DOHH2 (cell line): Measurements from ENCODE around the gene VPS33B.

Experiments used
- H3F3A ChIP-seq: fragments of 200-600 bp; sonication (generic), shearing (Covaris generic); 2 replicates; pipeline ENCODE4 v1.6.0; 2016; ENCODE audit warnings: antibody characterized with exemption, mild to moderate bottlenecking; ENCODE audit not compliant: control insufficient read depth, insufficient read depth
- H3K27ac ChIP-seq: fragments of 200-600 bp; sonication (generic); 2 replicates; pipeline ENCODE4 v1.5.1; 2014; ENCODE audit warnings: low read depth, mild to moderate bottlenecking, low read length, moderate library complexity
- H3K27me3 ChIP-seq: fragments of 200-600 bp; sonication (generic); 2 replicates; pipeline ENCODE4 v1.6.1; 2014; ENCODE audit warnings: mild to moderate bottlenecking, low read length, mixed read lengths; ENCODE audit not compliant: control insufficient read depth
- H3K36me3 ChIP-seq: fragments of 200-600 bp; sonication (generic); 2 replicates; pipeline ENCODE4 v1.6.1; 2014; ENCODE audit warnings: mild to moderate bottlenecking, low read length, moderate library complexity, mixed read lengths; ENCODE audit not compliant: control insufficient read depth
- H3K4me1 ChIP-seq: fragments of 200-600 bp; sonication (generic); 2 replicates; pipeline ENCODE4 v1.6.1; 2014; ENCODE audit warnings: mild to moderate bottlenecking, low read length, mixed read lengths; ENCODE audit not compliant: control insufficient read depth
- H3K4me2 ChIP-seq: fragments of 200-600 bp; sonication (generic); 2 replicates; pipeline ENCODE4 v1.6.0; 2014; ENCODE audit warnings: mild to moderate bottlenecking, low read length, moderate library complexity
- H3K4me3 ChIP-seq: fragments of 200-600 bp; sonication (generic); 2 replicates; pipeline ENCODE4 v1.5.1; 2014; ENCODE audit warnings: mild to moderate bottlenecking, low read length, mixed read lengths
- H3K79me2 ChIP-seq: fragments of 200-600 bp; sonication (generic); 2 replicates; pipeline ENCODE4 v1.6.1; 2014; ENCODE audit warnings: mild to moderate bottlenecking, low read length, mixed read lengths; ENCODE audit not compliant: control insufficient read depth
- H3K9me2 ChIP-seq: fragments of 200-600 bp; sonication (generic); replicated peaks from 2 replicates; pipeline ENCODE4 v1.6.1; 2014; ENCODE audit warnings: mild to moderate bottlenecking, low read length, mixed read lengths; ENCODE audit not compliant: control insufficient read depth
- H3K9me3 ChIP-seq: fragments of 200-600 bp; sonication (generic); 2 replicates; pipeline ENCODE4 v1.6.1; 2014; ENCODE audit warnings: antibody characterized with exemption, low read length, mixed read lengths; ENCODE audit not compliant: control insufficient read depth, insufficient read depth
- H4K20me1 ChIP-seq: fragments of 200-600 bp; sonication (generic); 2 replicates; pipeline ENCODE4 v1.6.0; 2014; ENCODE audit warnings: low read depth, mild to moderate bottlenecking, antibody characterized with exemption, low read length, moderate library complexity; ENCODE audit not compliant: control insufficient read depth, insufficient read depth
- CTCF ChIP-seq: fragments of 200-600 bp; sonication (generic); IDR thresholded peaks from one replicate; pipeline ENCODE4 v1.5.1; 2014; ENCODE audit warnings: antibody characterized with exemption, mild to moderate bottlenecking, low read depth, low read length; ENCODE audit not compliant: poor library complexity, severe bottlenecking
- EZH2phosphoT487 ChIP-seq: fragments of 200-600 bp; sonication (generic); IDR thresholded peaks from 2 replicates; pipeline ENCODE4 v1.6.1; 2017; ENCODE audit warnings: borderline replicate concordance, mild to moderate bottlenecking, antibody characterized with exemption, low read length, moderate library complexity, mixed read lengths

The VPS33B gene

GRCh38 chr15:91045065-91045464, 22.7 kb upstream of the VPS33B start:
- H3K27me3 ChIP-seq: peaks cover 16% of the 10 kb centered on the region
- H3K27ac ChIP-seq: no peak overlapping the region
- H4K20me1 ChIP-seq: no peaks in the 10 kb centered on the region
- H3K79me2 ChIP-seq: no peaks in the 10 kb centered on the region
- no peaks in the 10 kb centered on the region for H3K9me3 ChIP-seq
- H3K9me2 ChIP-seq: no peaks in the 10 kb centered on the region
- H3K4me1 ChIP-seq: peaks cover 13% of the 10 kb centered on the region
- no peak overlapping the region for H3K4me3 ChIP-seq
- H3K36me3 ChIP-seq: no peaks in the 10 kb centered on the region
- no peak for TF ChIP-seq CTCF
- no peak for TF ChIP-seq EZH2phosphoT487
- peaks cover 3% of the 10 kb centered on the region; the same call in 1 of the 2 replicates for H3F3A ChIP-seq
- no peak overlapping the region for H3K4me2 ChIP-seq

DNA sequence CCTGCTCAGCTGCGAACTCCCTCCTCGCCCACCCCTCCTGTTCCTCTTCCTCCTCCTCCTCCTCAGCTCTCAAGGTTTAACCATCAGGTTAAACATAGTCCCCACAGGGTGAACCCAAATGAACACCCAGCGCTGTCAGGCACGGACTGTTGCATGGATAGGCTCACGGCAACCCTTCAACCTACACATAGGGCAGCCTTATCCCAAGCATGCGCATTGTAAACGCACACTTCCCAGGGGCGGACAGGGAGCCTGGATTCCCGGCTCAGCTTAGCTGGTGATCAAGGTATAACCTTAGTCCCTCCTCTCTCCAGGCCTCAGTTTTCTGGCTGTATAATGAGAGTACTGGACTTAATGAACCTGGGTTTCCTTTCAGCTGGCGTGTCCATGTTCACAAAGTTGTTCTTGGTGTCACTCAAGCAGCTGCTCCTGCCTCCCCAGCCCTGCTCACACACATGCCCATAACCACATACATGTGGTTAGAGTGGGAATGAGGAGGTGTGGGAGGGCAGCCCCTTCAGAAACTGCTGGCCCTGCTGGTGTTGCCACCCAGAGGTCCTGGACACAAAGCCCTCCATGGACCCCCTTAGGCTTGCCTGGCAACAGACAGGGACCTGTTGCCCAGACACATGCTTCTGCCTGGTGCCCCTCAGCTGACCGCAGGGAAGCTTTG, 20.9 kb upstream of the VPS33B start:
- Histone ChIP-seq H3F3A (peaks cover 3% of the 10 kb centered on the region; the same call in 1 of the 2 replicates), H3K4me2 (no peak overlapping the region), H3K36me3 (no peaks in the 10 kb centered on the region), H3K4me1 (peaks cover 12% of the 10 kb centered on the region), H3K9me2 (no peaks in the 10 kb centered on the region), H3K27me3 (peaks cover 11% of the 10 kb centered on the region; the same call in 1 of the 2 replicates), H3K79me2 (no peaks in the 10 kb centered on the region), H4K20me1 (no peaks in the 10 kb centered on the region), H3K4me3 (no peak overlapping the region), H3K9me3 (no peaks in the 10 kb centered on the region), H3K27ac (no peak overlapping the region)
- TF ChIP-seq CTCF (no peak), EZH2phosphoT487 (no peak)

- H3K36me3 ChIP-seq: no peaks in the 10 kb centered on the region
- no peaks in the 10 kb centered on the region for H4K20me1 ChIP-seq
- H3K79me2 ChIP-seq: no peaks in the 10 kb centered on the region
- H3K27ac ChIP-seq: no peak overlapping the region
- H3K4me3 ChIP-seq: no peak overlapping the region
- H3K4me2 ChIP-seq: no peak overlapping the region
- H3F3A ChIP-seq: no peaks in the 10 kb centered on the region
- no peaks in the 10 kb centered on the region for H3K9me3 ChIP-seq
- peaks cover 18% of the 10 kb centered on the region for H3K27me3 ChIP-seq
- no peaks in the 10 kb centered on the region for H3K4me1 ChIP-seq
- H3K9me2 ChIP-seq: no peaks in the 10 kb centered on the region
- no peak for TF ChIP-seq EZH2phosphoT487
- no peak for TF ChIP-seq CTCF
Measured at GRCh38 chr15:91040856-91041255, 18.5 kb upstream of the VPS33B start.
